HG02852 (cell line): ENCODE measurements around the gene GALNT13.

Experiments used
- ATAC-seq: cut with Tn5 transposase; IDR thresholded peaks from one replicate; pipeline ENCODE4 v1.9.1; 2021; ENCODE audit warnings: mild to moderate bottlenecking, moderate library complexity; ENCODE audit not compliant: unreplicated experiment

Gene GALNT13

DNA sequence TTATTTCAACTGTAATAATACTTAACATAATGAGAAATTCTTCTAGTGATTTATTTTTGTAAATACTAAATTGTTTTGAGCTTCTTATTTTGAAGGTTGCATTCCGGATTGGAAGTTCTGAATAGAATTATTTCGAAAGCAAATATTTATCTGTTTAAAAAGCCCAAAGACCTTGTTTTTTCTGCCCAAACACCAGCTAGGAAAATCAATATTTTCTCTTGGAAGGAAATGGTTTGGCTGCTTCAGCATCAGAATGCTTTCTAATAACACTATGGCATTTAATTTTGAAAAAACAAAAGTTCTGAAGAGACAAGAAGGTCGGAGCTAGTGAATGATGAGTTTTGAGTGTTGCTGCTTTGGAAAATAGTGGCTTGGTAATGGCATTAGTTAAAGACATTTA lies 522.9 kb downstream of the GALNT13 start:
- ATAC-seq, result no peak

DNA sequence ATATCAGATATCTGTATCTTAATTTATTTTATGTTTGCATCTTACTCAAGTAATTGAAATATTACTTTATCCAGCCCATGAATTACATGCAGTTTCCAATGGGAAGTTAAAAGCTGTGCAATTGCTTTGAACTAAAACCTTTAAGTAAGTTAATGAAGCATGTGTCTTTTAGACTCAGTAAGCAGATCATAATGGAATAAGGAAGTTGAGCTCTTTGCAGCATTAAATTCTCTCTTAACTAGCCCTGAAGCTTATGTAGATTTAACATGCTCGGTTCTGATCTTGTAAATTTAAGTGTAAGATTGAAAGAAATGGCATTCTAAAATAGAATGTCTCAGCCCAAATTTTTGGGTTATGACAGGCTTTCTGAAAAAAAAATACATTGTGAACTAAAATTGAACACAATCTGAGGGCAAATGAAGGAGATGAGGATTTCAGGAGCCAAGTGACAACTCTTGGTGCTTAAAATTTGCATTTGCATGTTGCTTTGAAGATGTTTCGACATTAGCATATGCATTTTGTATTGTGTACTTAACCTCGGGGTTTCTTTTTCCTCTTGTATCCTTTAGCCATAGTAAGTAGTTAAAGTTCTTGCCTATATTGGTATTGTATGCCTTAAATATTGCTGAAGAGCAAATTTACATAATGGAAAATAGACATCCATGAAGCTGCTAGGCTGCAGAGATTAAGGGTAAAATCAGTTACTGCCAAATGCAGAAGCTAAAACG lies 529.0 kb downstream of the GALNT13 start:
- no peak for ATAC-seq

DNA sequence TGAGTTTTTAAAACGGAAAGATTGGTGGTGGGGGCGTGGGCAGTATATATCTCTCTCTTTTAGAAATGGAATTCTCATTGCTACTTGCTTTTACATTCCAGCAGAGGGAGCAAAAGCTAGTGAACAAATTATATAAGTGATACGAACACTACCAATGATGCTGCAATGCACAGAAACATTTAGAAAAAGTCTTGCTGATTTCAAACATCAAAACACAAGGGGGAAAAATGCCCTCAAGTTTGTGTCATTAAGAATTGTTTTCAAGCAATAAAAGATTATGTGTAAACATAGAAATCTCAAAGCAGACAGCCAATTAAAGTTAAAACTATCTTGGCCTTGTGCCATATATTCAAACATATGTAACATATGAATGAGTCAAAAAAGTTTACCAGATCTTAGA lies 530.5 kb downstream of the GALNT13 start:
- ATAC-seq, result peak; percentile 52

DNA sequence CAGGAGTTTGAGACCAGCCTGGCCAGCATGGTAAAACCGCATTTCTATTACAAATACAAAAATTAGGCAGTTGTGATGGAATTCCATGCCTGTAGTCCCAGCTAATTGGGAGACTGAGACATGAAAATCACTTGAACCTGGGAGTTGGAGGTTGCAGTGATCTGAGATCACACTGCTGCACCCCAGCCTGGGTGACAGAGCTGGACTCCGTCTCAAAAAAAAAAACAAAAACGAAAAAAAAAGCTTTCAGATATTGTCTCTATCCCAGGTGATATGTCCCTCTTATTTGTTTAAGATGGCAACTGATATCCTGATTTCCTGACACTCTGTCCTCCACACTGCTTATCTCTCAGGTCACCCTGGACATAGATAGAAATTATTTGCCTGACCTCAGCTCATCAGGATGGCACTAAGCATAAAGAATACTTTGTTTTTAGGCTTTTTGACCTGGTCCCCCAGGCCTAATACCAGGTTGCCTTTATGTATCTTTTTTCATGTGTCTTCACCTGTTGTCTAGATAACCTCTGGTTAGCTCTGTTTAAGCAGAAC lies 531.6 kb downstream of the GALNT13 start:
- no peak for ATAC-seq

DNA sequence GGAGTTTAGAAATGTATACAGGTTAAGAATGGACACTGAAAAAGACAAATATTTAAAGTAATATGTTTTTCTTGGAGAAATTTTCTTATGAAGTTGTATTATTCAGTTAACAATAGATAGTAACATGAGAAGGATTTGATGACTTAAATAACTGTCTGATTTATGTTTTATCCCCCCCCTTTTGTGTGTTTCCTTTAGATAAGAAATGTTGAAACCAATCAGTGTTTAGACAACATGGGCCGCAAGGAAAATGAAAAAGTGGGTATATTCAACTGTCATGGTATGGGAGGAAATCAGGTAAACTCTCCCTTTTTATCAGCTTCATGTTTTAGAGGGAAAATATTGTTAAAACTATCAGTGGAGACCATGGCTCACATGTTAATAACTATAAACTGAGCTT lies 537.1 kb downstream of the GALNT13 start:
- no peak for ATAC-seq

DNA sequence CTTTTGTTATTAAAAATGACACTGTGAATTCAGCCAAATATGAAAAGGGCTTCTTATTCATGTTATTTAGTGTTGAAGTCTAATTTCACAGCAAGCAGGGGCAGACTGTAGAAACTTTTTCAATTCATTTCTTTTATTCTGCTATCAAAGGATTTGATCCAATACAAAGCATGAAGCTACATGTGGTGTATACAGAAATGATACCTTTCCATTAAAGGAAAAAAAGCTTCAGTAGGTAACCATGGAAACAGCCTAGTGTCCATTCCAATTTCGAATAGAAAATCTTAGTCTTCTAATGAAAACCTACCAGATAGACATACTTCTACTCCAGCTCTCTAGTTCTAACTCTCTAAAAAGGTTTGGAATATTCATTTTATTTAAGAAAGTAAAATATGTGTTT lies 550.5 kb downstream of the GALNT13 start:
- ATAC-seq, result no peak

DNA sequence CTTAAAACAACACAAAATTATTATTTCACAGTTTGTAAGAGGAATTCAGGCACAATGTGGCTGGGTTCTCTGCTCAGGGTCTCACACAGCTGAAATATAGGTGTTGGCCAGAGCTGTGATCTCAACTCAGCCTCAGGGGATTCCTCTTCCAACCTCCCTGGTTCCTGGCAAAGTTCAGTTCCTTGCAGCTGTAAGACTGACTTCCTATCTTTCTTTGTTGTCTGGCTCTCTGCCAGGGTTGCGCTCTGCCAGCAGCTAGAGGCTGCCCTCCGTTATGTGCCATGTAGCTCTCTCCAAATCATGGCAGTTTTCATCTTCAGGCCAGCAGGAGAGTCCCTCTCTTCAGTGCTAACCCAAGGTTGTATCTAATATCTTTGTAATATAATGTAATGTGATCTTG lies 554.3 kb downstream of the GALNT13 start:
- no peak for ATAC-seq

DNA sequence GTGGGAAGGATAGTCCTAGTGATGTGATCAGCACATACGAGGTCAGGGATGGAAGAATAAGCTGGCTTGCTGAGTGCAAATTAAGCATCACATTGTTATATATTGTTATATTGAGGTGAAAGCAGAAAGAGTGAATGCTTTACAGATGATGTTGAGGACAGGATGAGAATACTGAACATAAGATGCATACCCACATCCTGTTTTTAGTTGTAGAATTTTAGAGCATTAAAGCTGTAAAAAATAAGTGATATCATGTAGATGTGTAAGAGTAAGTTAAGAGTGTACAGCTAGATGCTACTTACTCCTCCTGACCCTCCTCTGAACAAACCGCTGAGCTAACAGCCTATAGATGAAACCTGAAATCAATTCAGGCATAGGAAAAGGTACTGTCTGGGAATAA lies 555.7 kb downstream of the GALNT13 start:
- ATAC-seq, result no peak

DNA sequence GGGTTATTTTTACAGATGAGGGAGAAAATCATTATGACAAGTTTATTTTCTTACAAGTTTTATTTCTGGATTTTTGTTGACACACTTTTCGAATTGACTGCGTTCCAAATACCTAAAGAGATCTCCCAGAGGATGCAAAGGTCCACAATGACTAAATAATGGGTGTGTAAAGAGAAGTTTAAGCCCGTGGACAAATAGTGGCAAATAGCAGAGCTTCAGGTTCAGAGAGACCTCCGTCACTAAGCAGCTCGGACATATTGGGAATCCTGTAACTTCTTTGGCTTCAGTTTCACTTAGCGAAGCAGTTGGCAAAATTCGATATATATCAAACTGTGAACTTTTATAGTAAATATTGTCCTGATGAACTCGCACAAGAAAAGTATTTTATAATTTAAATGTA lies 556.3 kb downstream of the GALNT13 start:
- no peak for ATAC-seq

DNA sequence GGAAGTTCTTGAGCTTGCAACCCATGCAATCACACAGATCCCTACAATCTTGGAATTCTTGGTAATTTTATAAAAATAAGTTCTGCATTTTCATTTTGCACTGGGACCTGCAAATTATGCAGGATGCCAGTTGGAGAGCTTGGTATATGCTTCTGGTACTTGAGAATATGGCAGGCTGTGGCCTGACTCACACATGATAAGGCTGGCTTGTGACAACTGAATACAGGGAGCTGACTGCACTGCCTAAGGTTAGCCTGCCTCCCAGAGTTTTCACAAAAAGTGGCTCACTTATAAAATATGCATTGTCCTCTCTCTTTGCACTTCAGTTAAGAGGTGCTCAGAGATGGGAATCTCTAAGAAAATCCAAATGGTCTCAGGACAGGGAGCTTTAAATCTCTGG lies 561.3 kb downstream of the GALNT13 start:
- no peak for ATAC-seq

DNA sequence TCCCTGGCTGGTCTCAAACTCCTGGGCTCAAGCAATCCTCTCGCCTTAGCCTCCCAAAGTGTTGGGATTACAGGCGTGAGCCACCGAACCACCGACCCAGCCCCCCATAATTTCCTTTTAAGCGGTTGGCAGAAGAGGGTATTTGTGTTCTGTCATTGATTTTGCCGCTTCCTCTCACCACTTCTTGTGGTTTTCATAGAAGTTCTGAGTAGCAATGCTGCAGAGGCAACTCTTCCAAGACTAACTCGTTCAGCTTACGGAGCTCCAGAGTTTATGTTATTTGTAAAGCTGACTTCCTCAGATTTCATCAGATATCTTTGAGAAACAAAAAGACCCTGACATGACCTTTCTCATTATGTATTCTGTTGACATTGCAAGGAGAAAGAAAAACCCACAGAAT lies 565.4 kb downstream of the GALNT13 start:
- ATAC-seq, result no peak

DNA sequence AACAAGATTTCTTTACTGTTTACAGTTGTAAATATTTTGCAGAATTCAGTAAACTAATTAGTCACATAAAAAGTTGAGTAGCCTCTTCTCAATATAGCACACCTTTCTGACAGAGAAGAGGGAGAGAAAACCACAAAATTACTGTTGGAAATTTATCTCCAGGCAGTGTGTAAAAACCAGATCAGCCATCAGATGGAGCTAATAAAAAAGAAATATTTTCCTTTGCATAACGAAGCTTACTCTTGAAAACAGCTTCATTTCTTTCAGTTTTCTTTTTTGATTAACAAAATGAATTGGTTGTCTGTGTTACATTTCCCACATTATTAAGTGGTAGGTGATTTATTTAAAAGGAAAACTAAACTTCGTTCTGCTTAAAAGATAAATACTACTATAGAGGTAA lies 567.4 kb downstream of the GALNT13 start:
- no peak for ATAC-seq

DNA sequence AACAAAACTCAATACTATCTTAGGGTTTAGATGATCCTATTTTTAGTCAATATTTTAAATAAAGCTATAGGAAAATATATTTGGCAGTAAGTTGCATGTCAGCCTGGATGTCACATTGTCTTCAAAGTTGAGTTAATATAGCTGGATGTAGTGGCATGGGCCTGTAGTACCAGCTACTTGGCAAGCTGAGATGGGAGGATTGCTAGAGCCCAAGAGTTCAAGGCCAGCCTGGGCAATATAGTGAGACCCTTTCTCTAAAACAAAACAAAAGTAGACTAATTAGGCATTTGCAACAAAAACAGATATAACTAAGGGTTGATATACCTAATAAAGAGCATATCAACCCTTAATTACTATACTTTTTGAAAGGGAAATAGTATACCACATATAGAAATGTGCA lies 572.2 kb downstream of the GALNT13 start:
- ATAC-seq, result no peak

DNA sequence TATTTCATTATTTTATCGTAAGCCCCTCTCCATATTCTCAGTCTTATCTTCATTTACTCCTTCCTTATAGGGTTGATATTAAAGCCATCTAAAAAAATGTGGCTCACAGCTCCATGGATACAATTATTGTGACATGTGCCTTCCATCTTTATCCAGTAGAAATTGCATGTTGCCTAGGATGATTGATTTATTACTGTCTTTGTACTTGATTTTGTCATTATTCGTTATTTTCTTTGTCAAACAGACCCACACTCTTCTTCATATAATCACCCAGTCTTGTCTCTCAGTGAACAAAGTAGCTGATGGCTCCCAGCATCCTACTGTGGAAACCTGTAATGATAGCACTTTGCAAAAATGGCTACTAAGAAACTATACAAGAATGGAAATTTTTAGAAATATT lies 574.6 kb downstream of the GALNT13 start:
- ATAC-seq, result no peak

DNA sequence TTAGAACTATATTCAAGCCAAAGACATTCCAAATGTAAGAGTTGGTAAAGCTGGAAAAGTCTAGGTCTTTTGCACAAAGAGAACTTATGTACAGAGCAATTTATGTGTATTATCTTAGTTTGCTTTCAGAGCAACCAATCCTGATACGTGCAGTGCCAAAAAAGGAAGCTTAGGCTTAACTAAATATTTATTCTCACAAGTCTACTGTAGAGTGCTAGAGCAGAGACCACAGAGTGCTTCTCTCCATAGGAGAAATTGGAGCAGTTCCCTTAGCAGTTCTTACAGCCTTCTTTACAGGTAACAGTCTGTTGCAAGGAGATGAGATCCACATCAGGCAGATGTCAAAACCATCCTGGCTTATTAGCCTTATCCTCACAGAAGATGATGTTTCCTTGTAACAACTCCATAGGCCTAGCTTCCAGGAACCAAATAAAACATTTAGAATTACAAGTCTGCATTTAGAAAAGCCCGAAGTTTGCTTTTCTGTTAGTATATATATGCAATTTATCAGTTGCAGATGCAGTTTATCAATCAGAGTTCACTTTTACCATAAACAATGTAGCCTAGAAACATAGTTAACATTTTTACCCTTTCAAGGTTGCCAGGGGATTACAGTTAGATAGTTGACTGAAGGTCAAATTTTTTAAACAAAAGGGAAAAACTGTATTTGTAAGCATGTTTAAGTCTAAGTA lies 576.2 kb downstream of the GALNT13 start:
- no peak for ATAC-seq

DNA sequence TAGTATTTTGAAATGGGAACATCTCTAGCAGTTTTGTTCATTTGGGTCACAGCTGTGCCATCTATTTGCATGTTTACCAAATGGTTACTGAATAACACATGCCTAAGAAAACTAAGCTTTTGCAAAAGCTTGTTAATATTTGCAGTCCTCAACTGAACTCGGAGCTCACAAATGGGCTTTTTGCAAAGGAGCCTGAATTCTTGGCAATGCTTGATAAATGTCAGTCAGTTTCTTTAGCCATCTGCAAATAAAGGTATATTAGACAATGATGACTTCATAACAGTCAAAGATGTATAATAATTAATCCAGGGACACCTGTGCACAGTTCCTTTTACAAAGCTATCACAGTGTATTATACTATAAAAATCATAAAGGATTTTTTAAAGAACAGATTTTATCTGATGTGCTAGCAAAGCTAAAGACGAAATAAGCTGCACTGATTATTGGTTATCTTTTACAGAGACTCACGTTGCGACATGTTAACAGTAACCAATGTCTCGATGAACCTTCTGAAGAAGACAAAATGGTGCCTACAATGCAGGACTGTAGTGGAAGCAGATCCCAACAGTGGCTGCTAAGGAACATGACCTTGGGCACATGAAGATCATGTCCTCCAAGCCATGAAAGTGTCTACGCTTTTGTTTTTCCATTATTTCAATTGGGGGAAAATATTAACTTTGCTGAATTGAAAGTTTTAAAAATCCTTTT lies 578.4 kb downstream of the GALNT13 start:
- ATAC-seq, result no peak

DNA sequence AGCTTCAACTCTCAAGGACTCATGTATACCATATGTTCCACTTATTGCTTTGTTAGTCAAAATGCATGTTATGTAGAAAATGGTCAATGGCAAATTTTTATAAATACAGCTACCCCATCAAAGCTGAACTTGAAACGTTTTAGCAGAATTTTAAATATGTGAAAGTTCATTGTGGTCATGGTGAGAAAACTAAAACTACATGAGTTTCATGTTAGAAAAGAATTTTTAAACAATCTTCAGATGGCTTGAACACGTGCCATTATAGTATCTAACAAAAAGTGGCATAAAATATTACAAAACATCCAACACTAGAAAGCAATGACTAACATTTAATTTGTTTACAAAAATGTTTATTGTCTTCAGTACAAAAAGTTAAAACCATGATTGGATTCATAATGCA lies 580.7 kb downstream of the GALNT13 start:
- ATAC-seq, result no peak

DNA sequence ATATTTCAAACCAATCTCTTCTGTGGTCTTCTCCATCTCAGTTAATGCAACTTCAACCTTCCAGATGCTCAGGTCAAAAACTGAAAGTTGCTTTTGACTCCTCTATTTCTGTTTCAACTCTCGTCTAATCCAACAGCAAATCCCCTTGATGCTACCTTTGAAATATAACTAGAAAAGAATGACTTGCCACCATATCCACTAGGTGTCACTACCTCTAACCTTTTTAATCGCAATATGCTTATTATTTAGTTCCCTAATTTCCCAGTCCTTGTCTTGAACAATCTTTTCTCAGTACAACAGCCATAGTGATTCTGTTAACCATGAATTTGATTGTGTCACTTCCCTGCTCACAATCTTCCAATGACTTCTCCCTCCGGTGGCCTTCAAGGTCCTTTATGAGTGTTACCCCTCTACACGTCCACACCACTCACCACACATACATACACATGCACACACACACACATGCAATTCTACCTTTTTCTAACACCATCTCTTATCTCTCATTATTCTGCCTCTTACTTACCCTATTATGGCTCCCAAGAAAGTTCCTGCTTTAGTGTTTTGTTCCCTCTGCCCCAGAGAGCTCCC lies 581.3 kb downstream of the GALNT13 start:
- peak; percentile 59 for ATAC-seq

DNA sequence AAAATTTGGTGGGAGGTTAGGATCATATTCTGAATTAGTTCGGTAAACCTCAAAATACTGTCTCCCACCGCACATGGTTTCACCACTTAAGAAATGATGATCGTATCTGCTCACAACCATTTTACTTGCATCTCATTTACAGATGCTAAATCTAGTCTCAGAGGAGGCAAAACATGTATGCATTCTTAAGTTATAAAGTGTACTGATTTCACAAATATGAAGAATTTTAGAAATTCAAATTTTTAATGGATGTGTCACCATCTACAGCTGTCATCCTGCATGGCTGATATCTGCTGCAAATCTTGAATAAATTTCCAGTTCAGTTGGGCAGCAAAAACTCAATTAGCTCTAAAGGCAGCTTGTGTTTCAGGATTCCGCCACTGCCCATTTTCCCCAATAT lies 583.4 kb downstream of the GALNT13 start:
- ATAC-seq, result no peak

DNA sequence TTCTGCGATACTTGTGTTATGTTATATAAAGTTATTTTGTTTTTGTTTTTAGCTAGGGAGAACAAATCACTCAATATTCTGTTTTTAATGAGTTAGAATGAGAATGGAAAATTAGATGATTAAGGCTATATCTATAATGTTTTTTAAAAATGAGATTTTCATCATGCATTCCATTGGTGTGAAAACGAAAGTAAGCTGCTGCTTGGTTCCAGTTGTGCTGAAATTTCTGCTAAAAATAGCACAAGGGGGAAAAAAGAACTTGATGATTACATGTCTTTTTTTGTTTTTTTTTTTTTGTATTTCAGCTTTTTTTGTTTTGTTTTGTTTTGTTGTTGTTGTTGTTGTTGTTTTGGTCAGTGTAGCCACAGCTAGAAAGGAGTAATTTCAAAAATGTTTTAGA lies 584.1 kb downstream of the GALNT13 start:
- no peak for ATAC-seq

DNA sequence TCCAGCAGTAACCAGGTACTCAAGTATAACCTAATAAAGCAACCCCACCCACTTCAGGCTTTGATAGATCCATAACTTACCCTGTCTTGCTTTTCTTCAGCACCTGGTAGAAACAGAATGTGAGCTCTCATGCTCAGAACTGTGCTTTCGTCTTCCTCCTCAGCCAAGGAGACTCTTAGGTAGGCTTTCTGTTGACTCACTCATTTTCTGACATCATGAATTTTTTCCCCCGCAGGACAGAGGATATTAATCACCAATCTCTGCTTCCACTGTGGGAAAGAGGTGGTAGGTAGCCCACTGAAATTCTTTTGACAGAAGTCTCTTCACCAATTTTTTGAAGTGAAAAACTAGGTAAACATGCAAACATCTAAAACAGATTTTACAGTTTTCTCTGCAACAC lies 585.6 kb downstream of the GALNT13 start:
- no peak for ATAC-seq
